H1 (cell line): ENCODE results near the gene FRMD5. TPM values are rescaled to one million over a fixed set of nuclear protein-coding genes. Genes with fewer than 3 reads are reported as not detected.

Experiments used
- CTCF ChIA-PET: fragments of 300-600 bp; sonication (Branson Sonifier 250); formaldehyde crosslinking; loops from one replicate; lab custom pipeline; 2021; ENCODE audit not compliant: partially characterized antibody; lab: Charles Lee
- POLR2A ChIA-PET: fragments of 300-600 bp; sonication (Branson Sonifier 250); formaldehyde crosslinking; loops from one replicate; lab custom pipeline; 2021; ENCODE audit warnings: inconsistent platforms; ENCODE audit not compliant: partially characterized antibody; lab: Charles Lee
- DNase-seq, 2 experiments: peaks; one replicate each; pipeline versions ENCODE4 v3.0.0 to v3.0.0-alpha.2; 2010 to 2022; ENCODE audit warnings: low spot score in 2 of 2, low read depth in 1 of 2, mixed read lengths in 1 of 2
- FAIRE-seq: peaks from 2 replicates; lab custom pipeline; 2011; peaks lifted over from hg19 to GRCh38; lab: Jason Lieb, UNC
- H2AFZ ChIP-seq: 2 replicates; pipeline ENCODE4 v1.8.1; 2012; ENCODE audit warnings: low read length, inconsistent platforms
- H2AK5ac ChIP-seq: 2 replicates; pipeline ENCODE4 v1.6.1; 2013; ENCODE audit warnings: low read depth, low read length
- H2BK120ac ChIP-seq: replicated peaks from 2 replicates; pipeline ENCODE3; 2013; ENCODE audit warnings: low read depth, low read length, inconsistent platforms
- H2BK12ac ChIP-seq: 2 replicates; pipeline ENCODE4 v1.6.1; 2013; ENCODE audit warnings: low read depth, low read length
- H2BK15ac ChIP-seq: 2 replicates; pipeline ENCODE4 v1.6.1; 2013; ENCODE audit warnings: low read length
- H2BK20ac ChIP-seq: 2 replicates; pipeline ENCODE4 v1.6.1; 2013; ENCODE audit warnings: low read length
- H2BK5ac ChIP-seq: 2 replicates; pipeline ENCODE4 v1.6.1; 2013; ENCODE audit warnings: low read depth, low read length
- H3K14ac ChIP-seq: 2 replicates; pipeline ENCODE4 v1.6.1; 2013; ENCODE audit warnings: inconsistent platforms; ENCODE audit not compliant: insufficient read length
- H3K18ac ChIP-seq: 2 replicates; pipeline ENCODE4 v1.6.1; 2013; ENCODE audit warnings: low read length; ENCODE audit errors: extremely low read depth
- H3K23ac ChIP-seq: 2 replicates; pipeline ENCODE4 v1.6.1; 2013; ENCODE audit warnings: inconsistent platforms; ENCODE audit not compliant: insufficient read length
- H3K23me2 ChIP-seq: 2 replicates; pipeline ENCODE4 v1.6.1; 2013; ENCODE audit warnings: low read depth, low read length
- H3K27ac ChIP-seq: 2 replicates; pipeline ENCODE4 v1.6.1; 2011; ENCODE audit warnings: low read depth, low read length, inconsistent platforms
- H3K27me3 ChIP-seq, 4 experiments: replicated peaks in 1 of 4; 1 replicate in 1 of 4; 2 replicates in 3 of 4; pipeline versions ENCODE4 v1.6.1 to v1.8.1; 2011 to 2013; ENCODE audit warnings: low read length in 3 of 4, mild to moderate bottlenecking in 3 of 4, inconsistent platforms in 2 of 4, mixed read lengths in 2 of 4, moderate library complexity in 1 of 4; ENCODE audit not compliant: control insufficient read depth in 3 of 4, insufficient read depth in 3 of 4; ENCODE audit errors: extremely low read depth in 1 of 4
- H3K36me3 ChIP-seq, 4 experiments: 2 replicates each; pipeline versions ENCODE4 v1.6.1 to v1.8.1; 2011 to 2013; ENCODE audit warnings: mild to moderate bottlenecking in 4 of 4, low read length in 3 of 4, moderate library complexity in 2 of 4, control low read depth in 1 of 4, inconsistent platforms in 1 of 4; ENCODE audit not compliant: insufficient read depth in 4 of 4, control insufficient read depth in 2 of 4
- H3K4ac ChIP-seq: replicated peaks from 2 replicates; pipeline ENCODE3; 2013; ENCODE audit warnings: low read length, low read depth, mixed read lengths, inconsistent platforms; ENCODE audit not compliant: insufficient read length
- H3K4me1 ChIP-seq, 4 experiments: replicated peaks in 1 of 4; 1 replicate in 1 of 4; 2 replicates in 3 of 4; pipeline versions ENCODE4 v1.6.1 to v1.8.1; 2011 to 2013; ENCODE audit warnings: low read length in 3 of 4, inconsistent platforms in 2 of 4, mixed read lengths in 1 of 4; ENCODE audit not compliant: insufficient read depth in 4 of 4, control insufficient read depth in 3 of 4
- H3K4me2 ChIP-seq, 2 experiments: 2 replicates each; pipeline versions ENCODE4 v1.6.1 to v1.8.1; 2011 to 2013; ENCODE audit warnings: low read depth in 2 of 2, low read length in 2 of 2, control low read depth in 1 of 2, inconsistent platforms in 1 of 2, mild to moderate bottlenecking in 1 of 2; ENCODE audit not compliant: insufficient read depth in 1 of 2
- H3K4me3 ChIP-seq, 4 experiments: fragments of 200-600, 300-600 bp in 1 of 4; sonication (generic), shearing (Covaris generic), sonication (Bioruptor Twin) in 1 of 4; 2 replicates each; pipeline versions ENCODE4 v1.5.1 to v1.8.1; 2011 to 2016; ENCODE audit warnings: low read length in 4 of 4, low read depth in 3 of 4, control low read depth in 2 of 4, inconsistent platforms in 2 of 4, mild to moderate bottlenecking in 2 of 4, mixed read lengths in 1 of 4, moderate library complexity in 1 of 4; ENCODE audit not compliant: insufficient read depth in 2 of 4; ENCODE audit errors: extremely low read depth in 1 of 4
- H3K56ac ChIP-seq: replicated peaks from 2 replicates; pipeline ENCODE3; 2013; ENCODE audit warnings: low read depth, mild to moderate bottlenecking, mixed read lengths, low read length, inconsistent platforms; ENCODE audit not compliant: insufficient read length
- H3K79me1 ChIP-seq: 2 replicates; pipeline ENCODE4 v1.6.1; 2013; ENCODE audit warnings: low read depth, low read length, control low read depth
- H3K79me2 ChIP-seq, 2 experiments: 2 replicates each; pipeline versions ENCODE4 v1.6.1 to v1.8.1; 2012 to 2013; ENCODE audit warnings: low read length in 2 of 2, mild to moderate bottlenecking in 2 of 2, inconsistent platforms in 1 of 2; ENCODE audit not compliant: insufficient read depth in 2 of 2, control insufficient read depth in 1 of 2
- H3K9ac ChIP-seq, 4 experiments: replicated peaks in 1 of 4; 1 replicate in 1 of 4; 2 replicates in 3 of 4; pipeline versions ENCODE4 v1.6.1 to v1.8.1; 2011 to 2013; ENCODE audit warnings: low read depth in 3 of 4, low read length in 3 of 4, control low read depth in 2 of 4, mild to moderate bottlenecking in 2 of 4, moderate library complexity in 2 of 4, inconsistent platforms in 1 of 4; ENCODE audit errors: extremely low read depth in 1 of 4
- H3K9me3 ChIP-seq, 2 experiments: 2 replicates each; pipeline versions ENCODE4 v1.6.1 to v1.8.1; 2012 to 2013; ENCODE audit warnings: mild to moderate bottlenecking in 2 of 2, moderate library complexity in 2 of 2, control low read depth in 1 of 2, inconsistent platforms in 1 of 2, low read depth in 1 of 2, low read length in 1 of 2, mixed read lengths in 1 of 2; ENCODE audit not compliant: insufficient read depth in 2 of 2
- H4K20me1 ChIP-seq, 2 experiments: replicated peaks in 1 of 2; 2 replicates each; pipeline versions ENCODE3 to v1.8.1; 2011 to 2013; ENCODE audit warnings: inconsistent platforms in 2 of 2, low read length in 2 of 2, mild to moderate bottlenecking in 1 of 2; ENCODE audit not compliant: insufficient read depth in 2 of 2, control insufficient read depth in 1 of 2
- H4K5ac ChIP-seq: 2 replicates; pipeline ENCODE4 v1.6.1; 2013; ENCODE audit warnings: low read length, low read depth, mixed read lengths, inconsistent platforms; ENCODE audit not compliant: insufficient read length
- H4K8ac ChIP-seq: 2 replicates; pipeline ENCODE4 v1.8.0; 2013; ENCODE audit warnings: mild to moderate bottlenecking, moderate library complexity, low read length, inconsistent platforms; ENCODE audit not compliant: insufficient read depth; ENCODE audit errors: extremely low read depth
- H4K91ac ChIP-seq: replicated peaks from 2 replicates; pipeline ENCODE3; 2013; ENCODE audit warnings: low read length, mixed read lengths, inconsistent platforms; ENCODE audit not compliant: insufficient read length
- CBX5 ChIP-seq: fragments of 300-800, 300-1000 bp; sonication (generic); IDR thresholded peaks from 2 replicates; pipeline ENCODE4 v1.7.1; 2016; ENCODE audit warnings: antibody characterized with exemption, low read length, low read depth
- CHD2 ChIP-seq: IDR thresholded peaks from 2 replicates; pipeline ENCODE4 v1.6.1; 2012; ENCODE audit warnings: low read length, improper control_type of control experiment
- CTBP2 ChIP-seq: IDR thresholded peaks from 2 replicates; pipeline ENCODE4 v1.7.0; 2011; ENCODE audit warnings: borderline replicate concordance, mild to moderate bottlenecking, moderate library complexity, mixed read lengths, low read length; ENCODE audit not compliant: insufficient read depth, insufficient read length
- GABPA ChIP-seq: IDR thresholded peaks from 2 replicates; pipeline ENCODE4 v1.6.1; 2011; ENCODE audit warnings: mild to moderate bottlenecking, low read length, moderate library complexity, borderline replicate concordance; ENCODE audit not compliant: insufficient read depth
- HDAC2 ChIP-seq, 2 experiments: fragments of 300-600 bp in 1 of 2; sonication (generic) in 1 of 2; IDR thresholded peaks; 2 replicates each; pipeline ENCODE4 v1.6.1; 2011 to 2012; ENCODE audit warnings: low read depth in 2 of 2, low read length in 2 of 2, mild to moderate bottlenecking in 2 of 2, moderate library complexity in 2 of 2, borderline replicate concordance in 1 of 2, inconsistent platforms in 1 of 2
- JUND ChIP-seq: IDR thresholded peaks from 2 replicates; pipeline ENCODE4 v1.6.1; 2011; ENCODE audit warnings: mild to moderate bottlenecking, improper control_type of control experiment, low read length
- KDM1A ChIP-seq: fragments of 200-600, 300-600 bp; sonication (generic); IDR thresholded peaks from 2 replicates; pipeline ENCODE4 v1.7.1; 2016; ENCODE audit warnings: mild to moderate bottlenecking, low read length, borderline replicate concordance
- KDM4A ChIP-seq: IDR thresholded peaks from one replicate; pipeline ENCODE4 v1.7.1; 2012; ENCODE audit warnings: low read depth, mild to moderate bottlenecking, moderate library complexity, low read length, inconsistent platforms; ENCODE audit not compliant: severe bottlenecking
- KDM5A ChIP-seq: fragments of 200-600 bp; IDR thresholded peaks from 2 replicates; pipeline ENCODE4 v1.7.1; 2012; ENCODE audit warnings: mild to moderate bottlenecking, low read length, inconsistent platforms, mixed read lengths
- POLR2AphosphoS5 ChIP-seq: IDR thresholded peaks from 2 replicates; pipeline ENCODE4 v1.6.1; 2011; ENCODE audit warnings: low read depth, low read length
- POU5F1 ChIP-seq: IDR thresholded peaks from 2 replicates; pipeline ENCODE4 v1.6.1; 2011; ENCODE audit warnings: low read depth, mild to moderate bottlenecking, low read length, moderate library complexity
- RAD21 ChIP-seq, 2 experiments: IDR thresholded peaks in 1 of 2; conservative IDR thresholded peaks in 1 of 2; 2 replicates each; pipeline ENCODE4 v1.6.1; 2011; ENCODE audit warnings: low read depth in 2 of 2, low read length in 2 of 2, improper control_type of control experiment in 1 of 2, inconsistent platforms in 1 of 2, mild to moderate bottlenecking in 1 of 2, moderate library complexity in 1 of 2
- SP1 ChIP-seq: IDR thresholded peaks from 2 replicates; pipeline ENCODE4 v1.6.1; 2011; ENCODE audit warnings: low read depth, low read length
- WGBS, 2 experiments: shearing (Covaris generic) in 1 of 2; methylation state at CpG; one replicate each; pipeline versions ENCODE4 v1.1.6 to v1.1.7; 2013 to 2015; ENCODE audit warnings: low lambda C conversion rate in 2 of 2, mixed read lengths in 2 of 2, inconsistent platforms in 1 of 2, low coverage in 1 of 2, missing lambda C conversion rate in 1 of 2; ENCODE audit not compliant: insufficient replicate concordance in 2 of 2, insufficient coverage in 1 of 2, insufficient read length in 1 of 2; ENCODE audit errors: extremely low coverage in 1 of 2, missing lambda C conversion rate in 1 of 2; 5-methylcytosine and 5-hydroxymethylcytosine counted together
- polyA plus RNA-seq, 7 experiments: library from polyadenylated mRNA; depleted of rRNA in 3 of 7; stranded (reverse) in 5 of 7; unstranded in 2 of 7; fragments of >200 nt in 5 of 7; fragments of 200-250 nt in 2 of 7; gene quantifications; 1 replicate in 5 of 7; 2 replicates in 1 of 7; 4 replicates in 1 of 7; pipeline versions ENCODE4 v1.2.1 to v1.2.3, GENCODE V29; 2011 to 2013; ENCODE audit warnings: missing spikeins in 2 of 7, mixed read lengths in 2 of 7
- total RNA-seq: library from RNA; stranded (reverse); fragmentation: NEBNext Ultra II Directional; extraction: Animal tissue kit (Norgen Biotek cat#: 25700); gene quantifications from 2 replicates; pipeline ENCODE4 v1.2.1, GENCODE V29; 2021

The FRMD5 gene
- total and polyA plus RNA-seq, 2 of the 8 experiments (the other 6 are each of a cell fraction or from before 2014, with no cell fraction given): 10.1 to 12.6 TPM

DNA sequence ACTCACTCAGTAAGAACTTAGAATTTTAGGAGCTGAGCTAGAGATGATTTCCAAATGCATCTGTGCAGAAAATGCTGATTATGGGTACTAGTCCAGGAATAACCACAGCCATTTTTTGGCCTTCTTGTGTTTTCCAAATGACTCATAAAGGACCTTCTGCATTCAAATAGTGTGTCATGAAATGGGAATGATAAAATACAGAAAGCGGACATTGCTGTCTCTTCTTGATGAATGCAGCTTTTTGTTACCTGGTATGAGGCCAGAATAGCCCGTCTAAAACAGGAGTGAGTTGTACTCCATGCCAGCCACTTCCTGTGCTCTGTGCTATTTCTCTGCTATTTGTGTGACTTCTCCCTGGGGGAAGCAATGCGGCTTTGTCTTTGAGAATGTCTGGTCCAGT is 20.5 kb upstream of the FRMD5 start:
- Histone ChIP-seq H3K4me2 (no peak overlapping the region), H3K4me3 (no peak overlapping the region)
- TF ChIP-seq JUND (no peak), SP1 (no peak), POLR2AphosphoS5 (no peak), POU5F1 (no peak), CHD2 (no peak), KDM5A (no peak), RAD21 (IDR thresholded peaks at IDR 0.05 in 1 of 2, conservative IDR thresholded peaks at IDR 0.05 in 1 of 2; ENCODE audit: low read depth in 2 of 2, low read length in 2 of 2) (no peak), CTBP2 (no peak), HDAC2 (IDR thresholded peaks at IDR 0.05; ENCODE audit: borderline replicate concordance in 1 of 2, low read depth in 2 of 2, low read length in 2 of 2) (no peak), GABPA (no peak), CBX5 (no peak), KDM1A (no peak), KDM4A (no peak)

More for the DNA sequence above, 20.5 kb upstream of the FRMD5 start:
- H3K27me3 ChIP-seq: no peaks in the 10 kb centered on the region
- H3K4me1 ChIP-seq: peaks cover 0 to 5% (median 2%) of the 10 kb centered on the region in 4 experiments; a peak in 3 of 7 replicates
- H2AFZ ChIP-seq: no peak overlapping the region
- H3K36me3 ChIP-seq: no peaks in the 10 kb centered on the region
- WGBS, 2 experiments: 86% methylated on average over 3 of the region's 3 CpGs; no CpG with 5 or more reads in 1 of the 2 experiments
- H2BK5ac ChIP-seq: no peak overlapping the region
- no peak overlapping the region for H2BK120ac ChIP-seq
- H3K9ac ChIP-seq: no peak overlapping the region
- no peaks in the 10 kb centered on the region for H3K79me1 ChIP-seq
- no peak for FAIRE-seq
- H4K8ac ChIP-seq: no peak overlapping the region
- no peak overlapping the region for H2BK12ac ChIP-seq
- no peak overlapping the region for H4K5ac ChIP-seq
- H3K79me2 ChIP-seq: no peaks in the 10 kb centered on the region
- no peak overlapping the region for H3K14ac ChIP-seq
- H4K91ac ChIP-seq: no peak overlapping the region
- H3K4ac ChIP-seq: no peak overlapping the region
- H3K23me2 ChIP-seq: no peaks in the 10 kb centered on the region
- H3K9me3 ChIP-seq: no peaks in the 10 kb centered on the region
- POLR2A ChIA-PET: interaction anchor here (1.3 kb wide), 1 partner anchor 17 kb away, joined by 3 read pairs; no protein-coding TSS in a partner anchor
- H3K23ac ChIP-seq: no peak overlapping the region
- no peak overlapping the region for H2BK15ac ChIP-seq
- no peak overlapping the region for H3K18ac ChIP-seq
- DNase-seq: no peak
- no peak overlapping the region for H2AK5ac ChIP-seq
- no peak overlapping the region for H3K27ac ChIP-seq
- no peak overlapping the region for H2BK20ac ChIP-seq
- no peaks in the 10 kb centered on the region for H4K20me1 ChIP-seq
- H3K56ac ChIP-seq: no peak overlapping the region
- CTCF ChIA-PET: interaction anchor here (0.6 to 0.9 kb wide), 2 partner anchors 31 to 45 kb away, joined by 3 to 4 read pairs; no protein-coding TSS in a partner anchor
